GF-D8 (cell line): ENCODE data around the gene C4orf46.

Experiments
- DNase-seq: peaks from one replicate; lab custom pipeline; 2025; lab: John Stamatoyannopoulos, UW

The C4orf46 gene

GRCh38 chr4:158652920-158653319 is 18.8 kb downstream of the C4orf46 start:
- DNase-seq: no peak

- no peak for DNase-seq
Measured at GRCh38 chr4:158649111-158649680, 22.5 kb downstream of the C4orf46 start.

GRCh38 chr4:158644760-158645159 is 26.9 kb downstream of the C4orf46 start:
- DNase-seq: no peak

GRCh38 chr4:158644356-158644755 is 27.3 kb downstream of the C4orf46 start:
- no peak for DNase-seq

GRCh38 chr4:158636619-158637018 is 35.1 kb downstream of the C4orf46 start:
- no peak for DNase-seq

- no peak for DNase-seq
Measured at GRCh38 chr4:158630893-158631292, 40.8 kb downstream of the C4orf46 start.

- no peak for DNase-seq
Measured at GRCh38 chr4:158625544-158625943, 46.1 kb downstream of the C4orf46 start.

GRCh38 chr4:158624889-158625478 is 46.7 kb downstream of the C4orf46 start:
- no peak for DNase-seq

GRCh38 chr4:158622251-158622650 is 49.4 kb downstream of the C4orf46 start:
- DNase-seq: no peak

- DNase-seq: no peak
Measured at GRCh38 chr4:158621729-158622128, 50.0 kb downstream of the C4orf46 start.

GRCh38 chr4:158617956-158618355 is 53.7 kb downstream of the C4orf46 start:
- DNase-seq: no peak
